ENCODE data around the gene DGAT2. TPM values are rescaled to one million over a fixed set of nuclear protein-coding genes. Genes with fewer than 3 reads are reported as not detected.

The DGAT2 gene
- total RNA-seq, 1 donor from 2014 or later: 0.13 TPM

DNA sequence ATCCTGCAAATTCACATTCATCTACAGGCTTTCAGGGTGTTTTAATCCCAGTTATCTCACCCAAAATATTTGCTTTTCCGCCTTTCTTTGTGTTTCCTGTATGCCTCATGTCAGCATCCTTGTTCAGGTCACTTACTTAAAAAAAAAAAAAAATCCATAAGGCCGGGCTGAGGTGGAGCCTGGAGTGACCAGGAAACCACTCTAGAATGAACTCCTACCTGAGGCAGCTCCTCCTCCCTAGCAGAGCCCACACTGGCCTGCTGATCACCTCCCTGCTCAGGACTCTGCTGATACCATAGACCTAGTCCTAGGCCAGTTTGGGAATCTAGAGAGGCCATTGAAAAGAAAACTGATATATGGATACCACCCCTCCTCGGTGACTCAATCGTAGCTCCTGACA lies 8.7 kb upstream of the DGAT2 start:
- Mint-ChIP-seq H3K27me3 (ENCODE audit: unreplicated experiment) (peaks cover 37% of the 10 kb centered on the region), H3K9me3 (ENCODE audit: unreplicated experiment) (no peaks in the 10 kb centered on the region), H3K4me1 (ENCODE audit: unreplicated experiment) (no peaks in the 10 kb centered on the region), H3K4me3 (ENCODE audit: unreplicated experiment) (no peak overlapping the region), H3K27ac (ENCODE audit: unreplicated experiment) (no peak overlapping the region), H3K36me3 (ENCODE audit: unreplicated experiment) (no peaks in the 10 kb centered on the region)
- TF ChIP-seq, protein P1, sequence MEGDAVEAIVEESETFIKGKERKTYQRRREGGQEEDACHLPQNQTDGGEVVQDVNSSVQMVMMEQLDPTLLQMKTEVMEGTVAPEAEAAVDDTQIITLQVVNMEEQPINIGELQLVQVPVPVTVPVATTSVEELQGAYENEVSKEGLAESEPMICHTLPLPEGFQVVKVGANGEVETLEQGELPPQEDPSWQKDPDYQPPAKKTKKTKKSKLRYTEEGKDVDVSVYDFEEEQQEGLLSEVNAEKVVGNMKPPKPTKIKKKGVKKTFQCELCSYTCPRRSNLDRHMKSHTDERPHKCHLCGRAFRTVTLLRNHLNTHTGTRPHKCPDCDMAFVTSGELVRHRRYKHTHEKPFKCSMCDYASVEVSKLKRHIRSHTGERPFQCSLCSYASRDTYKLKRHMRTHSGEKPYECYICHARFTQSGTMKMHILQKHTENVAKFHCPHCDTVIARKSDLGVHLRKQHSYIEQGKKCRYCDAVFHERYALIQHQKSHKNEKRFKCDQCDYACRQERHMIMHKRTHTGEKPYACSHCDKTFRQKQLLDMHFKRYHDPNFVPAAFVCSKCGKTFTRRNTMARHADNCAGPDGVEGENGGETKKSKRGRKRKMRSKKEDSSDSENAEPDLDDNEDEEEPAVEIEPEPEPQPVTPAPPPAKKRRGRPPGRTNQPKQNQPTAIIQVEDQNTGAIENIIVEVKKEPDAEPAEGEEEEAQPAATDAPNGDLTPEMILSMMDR (IDR thresholded peaks at IDR 0.05): no peak
- no peak for DNase-seq (ENCODE audit: extremely low spot score, unreplicated experiment)

DNA sequence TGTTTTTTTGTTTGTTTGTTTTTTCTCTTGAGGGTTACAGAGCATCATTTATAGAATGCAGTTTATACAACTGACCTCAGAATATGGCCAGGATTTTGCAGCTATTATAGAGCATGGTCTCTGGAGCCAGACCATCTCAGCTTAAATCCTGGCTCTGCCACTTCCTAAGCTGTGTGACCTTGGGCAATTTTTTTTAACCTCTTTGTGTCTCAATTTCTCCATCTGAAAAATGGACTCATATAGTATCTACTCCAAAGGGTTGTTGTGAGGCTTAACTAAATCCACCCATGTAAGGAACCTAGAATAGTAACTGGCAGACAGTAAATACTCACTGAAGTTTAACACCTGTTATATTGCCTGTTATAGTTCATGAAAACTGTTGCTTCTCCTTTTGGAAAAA lies 8.3 kb upstream of the DGAT2 start:
- H3K9me3 Mint-ChIP-seq (ENCODE audit: unreplicated experiment): no peaks in the 10 kb centered on the region
- no peak for DNase-seq (ENCODE audit: extremely low spot score, unreplicated experiment)
- no peaks in the 10 kb centered on the region for H3K4me1 Mint-ChIP-seq (ENCODE audit: unreplicated experiment)
- H3K27me3 Mint-ChIP-seq (ENCODE audit: unreplicated experiment): peaks cover 33% of the 10 kb centered on the region
- no peaks in the 10 kb centered on the region for H3K36me3 Mint-ChIP-seq (ENCODE audit: unreplicated experiment)
- no peak overlapping the region for H3K27ac Mint-ChIP-seq (ENCODE audit: unreplicated experiment)
- TF ChIP-seq, protein P1 (IDR thresholded peaks at IDR 0.05): no peak
- H3K4me3 Mint-ChIP-seq (ENCODE audit: unreplicated experiment): no peak overlapping the region

DNA sequence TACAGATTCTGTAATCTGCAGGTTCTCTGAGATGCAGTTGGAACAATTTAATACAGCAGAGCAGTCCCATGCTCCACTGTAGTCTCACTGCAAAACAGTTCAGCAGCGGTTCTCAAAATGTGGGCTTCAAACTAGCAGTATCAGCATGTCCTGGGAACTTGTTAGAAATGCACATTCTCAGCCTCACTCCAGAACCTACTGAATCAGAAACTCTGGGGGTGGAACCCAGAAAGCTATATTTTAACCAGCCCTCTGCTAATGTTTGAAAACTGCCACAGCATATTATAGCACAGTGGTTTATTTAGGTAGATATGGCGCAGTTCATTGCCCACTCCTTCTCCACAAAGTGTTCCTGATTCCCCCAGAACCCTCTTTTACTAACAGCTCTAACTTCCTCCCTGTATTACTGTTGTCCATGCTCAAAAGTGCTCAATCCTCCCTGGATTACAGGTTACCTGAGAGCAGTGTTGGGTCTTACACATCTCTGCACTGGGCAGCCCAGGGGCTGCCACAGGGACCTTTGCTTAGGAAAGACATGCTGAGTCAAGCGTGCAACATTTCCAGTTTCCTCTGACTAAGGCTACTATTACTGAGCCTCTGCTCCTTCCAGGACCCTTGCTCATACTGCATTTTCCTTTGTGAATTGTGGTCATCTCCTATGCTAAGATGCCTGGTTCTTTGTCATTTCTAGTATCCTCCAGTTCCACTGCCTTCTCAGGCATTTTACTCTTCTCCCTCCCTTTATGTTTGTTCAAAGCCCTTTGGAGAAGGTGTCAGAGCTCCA lies 7.7 kb upstream of the DGAT2 start:
- TF ChIP-seq, protein P1 (IDR thresholded peaks at IDR 0.05): no peak
- no peak for DNase-seq (ENCODE audit: extremely low spot score, unreplicated experiment)
- Mint-ChIP-seq H3K36me3 (ENCODE audit: unreplicated experiment) (no peaks in the 10 kb centered on the region), H3K4me3 (ENCODE audit: unreplicated experiment) (no peak overlapping the region), H3K9me3 (ENCODE audit: unreplicated experiment) (no peaks in the 10 kb centered on the region), H3K4me1 (ENCODE audit: unreplicated experiment) (no peaks in the 10 kb centered on the region), H3K27me3 (ENCODE audit: unreplicated experiment) (peaks cover 27% of the 10 kb centered on the region), H3K27ac (ENCODE audit: unreplicated experiment) (no peak overlapping the region)

DNA sequence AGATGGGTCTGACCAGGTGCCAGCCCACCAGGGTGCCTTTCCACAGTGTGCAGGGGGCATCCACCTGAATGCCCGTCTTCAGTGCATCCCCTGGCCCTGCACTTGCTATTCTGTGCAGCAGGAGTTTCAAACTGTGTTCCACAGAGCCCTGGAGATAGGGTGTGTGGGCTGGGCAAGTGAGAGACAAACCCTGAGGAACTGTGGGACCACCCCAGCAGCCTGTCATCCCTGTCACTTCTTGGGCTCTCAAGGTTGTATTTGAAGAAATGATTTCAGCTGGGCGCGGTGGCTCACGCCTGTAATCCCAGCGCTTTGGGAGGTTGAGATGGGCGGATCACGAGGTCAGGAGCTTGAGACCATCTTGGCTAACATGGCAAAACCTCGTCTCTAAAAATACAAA lies 6.4 kb upstream of the DGAT2 start:
- H3K36me3 Mint-ChIP-seq (ENCODE audit: unreplicated experiment): no peaks in the 10 kb centered on the region
- H3K27me3 Mint-ChIP-seq (ENCODE audit: unreplicated experiment): peaks cover 21% of the 10 kb centered on the region
- no peak overlapping the region for H3K27ac Mint-ChIP-seq (ENCODE audit: unreplicated experiment)
- H3K4me3 Mint-ChIP-seq (ENCODE audit: unreplicated experiment): no peak overlapping the region
- no peaks in the 10 kb centered on the region for H3K9me3 Mint-ChIP-seq (ENCODE audit: unreplicated experiment)
- no peaks in the 10 kb centered on the region for H3K4me1 Mint-ChIP-seq (ENCODE audit: unreplicated experiment)
- TF ChIP-seq, protein P1 (IDR thresholded peaks at IDR 0.05): no peak
- DNase-seq (ENCODE audit: extremely low spot score, unreplicated experiment): no peak

DNA sequence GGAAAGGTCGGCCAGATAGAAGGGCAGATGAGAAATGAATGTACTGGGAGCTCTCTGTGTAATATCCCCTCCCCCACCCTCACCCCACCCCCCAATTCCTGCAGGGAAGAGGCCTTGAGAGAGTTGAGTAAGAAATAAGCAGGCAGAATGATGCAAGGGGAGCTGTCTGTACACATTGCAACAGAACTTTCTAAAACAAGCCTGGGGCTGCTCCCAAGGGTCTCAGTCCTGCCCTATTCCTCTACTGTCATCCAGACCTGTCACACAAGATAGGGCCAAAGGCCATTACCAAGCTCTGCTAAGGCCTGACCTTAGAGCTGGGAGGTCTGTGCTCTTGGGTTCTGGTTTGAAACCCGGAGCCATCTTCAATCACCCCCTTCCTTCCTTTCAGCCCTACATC lies 5.7 kb upstream of the DGAT2 start:
- Mint-ChIP-seq H3K27ac (ENCODE audit: unreplicated experiment) (peak overlapping the region; percentile 15), H3K27me3 (ENCODE audit: unreplicated experiment) (peaks cover 21% of the 10 kb centered on the region), H3K4me1 (ENCODE audit: unreplicated experiment) (no peaks in the 10 kb centered on the region), H3K4me3 (ENCODE audit: unreplicated experiment) (no peak overlapping the region), H3K9me3 (ENCODE audit: unreplicated experiment) (no peaks in the 10 kb centered on the region), H3K36me3 (ENCODE audit: unreplicated experiment) (no peaks in the 10 kb centered on the region)
- DNase-seq (ENCODE audit: extremely low spot score, unreplicated experiment): no peak
- TF ChIP-seq, protein P1 (IDR thresholded peaks at IDR 0.05): no peak

All from osteocyte (in vitro differentiated cells).